ENCODE measurements around the gene TIMP2.
"Not testable (repeated sequence)": the region's sequence is repeated elsewhere in the genome, so short reads cannot be mapped to it uniquely, and the experiment has no call there.

TIMP2 gene

GRCh38 chr17:78925234-78925633 is at the start of gene TIMP2:
Gene TIMP2 (minus strand): TSS chr17:78925387. CDS start chr17:78925088, 299 bp downstream.
- peak; percentile 88 for DNase-seq

- no peak for DNase-seq
Measured at GRCh38 chr17:78973792-78974520, 48.8 kb upstream of the TIMP2 start.

GRCh38 chr17:78973196-78973595 is 48.0 kb upstream of the TIMP2 start:
- DNase-seq = no peak

GRCh38 chr17:78972507-78973105 is 47.4 kb upstream of the TIMP2 start:
- no peak for DNase-seq

GRCh38 chr17:78971756-78972506 is 46.7 kb upstream of the TIMP2 start:
- DNase-seq = no peak

GRCh38 chr17:78970834-78971755 is 45.9 kb upstream of the TIMP2 start:
- peak; percentile 77 for DNase-seq

- DNase-seq = no peak
Measured at GRCh38 chr17:78969865-78970264, 44.7 kb upstream of the TIMP2 start.

GRCh38 chr17:78967782-78968362 is 42.7 kb upstream of the TIMP2 start:
- no peak for DNase-seq

- DNase-seq = no peak
Measured at GRCh38 chr17:78966910-78967600, 41.9 kb upstream of the TIMP2 start.

GRCh38 chr17:78966123-78966813 is 41.1 kb upstream of the TIMP2 start:
- no peak for DNase-seq

GRCh38 chr17:78965491-78965924 is 40.3 kb upstream of the TIMP2 start:
- no peak for DNase-seq

GRCh38 chr17:78963378-78963777 is 38.2 kb upstream of the TIMP2 start:
- DNase-seq = no peak

GRCh38 chr17:78962984-78963348 is 37.8 kb upstream of the TIMP2 start:
- DNase-seq = not testable (repeated sequence)

GRCh38 chr17:78962345-78962983 is 37.3 kb upstream of the TIMP2 start:
- peak; percentile 85 for DNase-seq

GRCh38 chr17:78961571-78961970 is 36.4 kb upstream of the TIMP2 start:
- DNase-seq = peak; percentile 29

- no peak for DNase-seq
Measured at GRCh38 chr17:78960928-78961327, 35.7 kb upstream of the TIMP2 start.

- DNase-seq = no peak
Measured at GRCh38 chr17:78959803-78960202, 34.6 kb upstream of the TIMP2 start.

GRCh38 chr17:78958641-78959127 is 33.5 kb upstream of the TIMP2 start:
- peak; percentile 37 for DNase-seq

- peak; percentile 63 for DNase-seq
Measured at GRCh38 chr17:78957128-78957527, 31.9 kb upstream of the TIMP2 start.

GRCh38 chr17:78956254-78956653 is 31.1 kb upstream of the TIMP2 start:
- DNase-seq = no peak

Measured in EL (cell line).